GM18858 (cell line): Measurements from ENCODE around the gene VPS41.

Experiments used
- ATAC-seq: cut with Tn5 transposase; IDR thresholded peaks from one replicate; pipeline ENCODE4 v1.9.1; 2021; ENCODE audit not compliant: unreplicated experiment

Gene VPS41

GRCh38 chr7:38675494-38676106, 233.4 kb downstream of the VPS41 start:
- no peak for ATAC-seq

- ATAC-seq = no peak
Measured at GRCh38 chr7:38674513-38674912, 234.5 kb downstream of the VPS41 start.

- ATAC-seq = no peak
Measured at GRCh38 chr7:38673795-38674194, 235.2 kb downstream of the VPS41 start.
